IPS-11a (cell line): Measurements from ENCODE around the gene PLEKHG4B.
"Not testable (repeated sequence)": the region's sequence is repeated elsewhere in the genome, so short reads cannot be mapped to it uniquely, and the experiment has no call there.

ENCODE experiments used
- H3K4me3 ChIP-seq: one replicate; pipeline ENCODE4 v1.5.1; 2013; ENCODE audit warnings: low read depth, low read length, control low read depth

PLEKHG4B gene

DNA sequence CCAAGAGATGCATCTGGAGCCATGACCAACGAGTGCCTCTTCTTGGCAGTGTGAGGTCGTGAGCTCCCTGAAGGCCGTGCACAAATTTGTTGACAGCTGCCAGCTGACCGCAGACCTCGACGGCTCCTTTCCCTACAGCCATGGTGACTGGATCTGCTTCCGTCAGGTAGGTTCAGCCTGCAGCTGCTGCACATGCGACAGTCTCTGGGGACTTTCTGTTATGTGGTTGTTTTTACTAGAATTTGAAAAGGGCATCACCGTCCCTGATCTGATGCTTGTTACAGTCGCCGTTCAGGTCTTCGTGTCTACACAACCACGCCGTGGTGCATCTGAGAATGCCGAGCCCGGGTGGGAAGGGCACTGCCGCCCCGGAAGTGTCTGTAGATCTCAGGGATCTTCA, 62.9 kb downstream of the PLEKHG4B start:
- H3K4me3 ChIP-seq, result no peak overlapping the region

DNA sequence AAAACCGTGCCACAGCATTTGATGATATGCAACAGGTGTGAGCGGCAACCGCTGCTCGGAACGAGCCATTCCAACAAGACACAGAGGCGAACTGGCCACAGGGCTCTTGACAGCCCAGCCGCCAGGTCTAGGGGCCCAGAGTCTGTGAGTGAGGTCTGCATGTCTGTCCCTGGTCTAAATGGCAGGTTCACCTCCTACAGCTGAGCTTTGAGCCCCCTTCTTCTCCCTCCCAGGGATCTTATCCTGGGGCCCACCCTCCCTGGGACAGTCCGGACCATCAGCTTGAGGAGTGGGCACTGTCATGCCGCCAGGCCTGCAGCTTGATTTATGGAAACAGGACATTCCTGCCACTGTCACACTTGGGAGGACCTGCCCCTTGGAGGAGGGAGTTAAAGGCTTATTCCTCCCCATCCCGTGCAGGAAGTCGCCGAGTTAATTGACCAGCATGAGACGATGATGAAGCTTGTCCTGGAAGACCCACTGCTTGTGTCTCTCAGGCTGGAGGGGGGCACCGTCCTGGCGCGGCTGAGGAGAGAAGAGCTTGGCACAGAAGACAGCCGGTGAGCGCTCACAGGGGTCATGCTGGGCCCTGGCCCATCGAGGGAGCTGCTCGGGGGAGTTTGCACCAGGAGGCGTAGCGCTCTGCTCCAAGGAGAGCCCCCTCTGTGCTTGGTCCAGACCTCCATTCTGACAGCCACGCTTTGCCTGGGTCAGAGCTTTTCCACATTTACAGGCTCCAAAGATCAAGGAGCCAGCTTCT, 63.9 kb downstream of the PLEKHG4B start:
- no peak overlapping the region for H3K4me3 ChIP-seq

DNA sequence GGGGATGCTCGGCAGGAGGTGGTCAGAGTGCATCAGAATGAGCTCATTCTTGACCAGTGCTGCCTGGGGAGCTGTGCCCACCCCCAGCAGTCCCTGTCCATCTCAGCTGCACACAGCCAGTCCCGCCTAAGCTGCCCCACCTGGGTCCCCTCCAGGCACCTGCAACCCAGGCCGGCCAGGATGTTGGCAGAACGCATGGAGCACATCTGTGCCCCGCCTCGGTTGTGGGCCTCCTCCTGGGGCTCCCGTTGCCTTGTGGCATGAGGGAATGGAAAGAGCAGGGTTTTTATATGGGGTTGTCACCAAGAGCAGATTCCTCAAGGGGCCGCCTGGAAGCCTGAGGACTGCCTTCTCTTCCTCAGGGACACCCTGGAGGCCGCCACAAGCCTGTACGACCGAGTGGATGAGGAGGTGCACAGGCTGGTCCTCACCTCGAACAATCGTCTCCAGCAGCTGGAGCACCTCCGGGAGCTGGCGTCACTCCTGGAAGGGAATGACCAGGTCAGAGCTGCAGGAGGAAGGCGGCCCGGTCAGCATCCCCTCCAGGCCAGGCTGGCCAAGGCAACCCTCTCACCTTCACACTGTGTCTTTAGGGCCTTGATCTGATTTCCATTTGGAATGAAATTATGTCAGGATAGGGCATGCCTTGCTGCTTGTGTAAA, 64.6 kb downstream of the PLEKHG4B start:
- no peak overlapping the region for H3K4me3 ChIP-seq

DNA sequence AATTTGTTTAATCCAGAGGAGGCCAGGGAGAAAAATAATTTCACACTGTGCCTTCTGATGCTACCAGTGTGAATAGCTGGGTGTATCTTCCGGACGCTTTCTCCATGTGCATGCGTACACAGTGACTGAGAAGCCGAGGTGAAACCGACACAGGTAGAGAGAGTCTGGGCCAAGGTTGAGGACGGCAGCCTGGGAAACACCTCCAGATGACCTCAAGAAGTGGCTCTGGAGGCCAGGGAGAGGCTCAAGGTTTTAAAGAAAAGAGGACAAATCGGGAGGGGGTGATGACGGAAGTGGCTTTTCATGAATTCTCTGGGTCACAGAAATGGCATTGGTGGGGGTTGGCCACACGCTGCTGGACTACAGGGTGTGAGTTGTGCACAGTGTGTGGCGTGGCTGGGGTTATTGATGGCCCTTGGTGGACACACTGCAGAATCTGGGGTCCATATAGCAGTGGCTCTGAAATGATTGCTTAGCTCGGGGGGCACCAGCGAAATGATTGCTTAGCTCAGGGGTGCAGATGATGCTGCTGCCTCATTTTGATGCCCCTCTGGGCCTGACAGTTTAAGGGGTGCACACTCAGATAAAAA, 65.3 kb downstream of the PLEKHG4B start:
- H3K4me3 ChIP-seq, result no peak overlapping the region

DNA sequence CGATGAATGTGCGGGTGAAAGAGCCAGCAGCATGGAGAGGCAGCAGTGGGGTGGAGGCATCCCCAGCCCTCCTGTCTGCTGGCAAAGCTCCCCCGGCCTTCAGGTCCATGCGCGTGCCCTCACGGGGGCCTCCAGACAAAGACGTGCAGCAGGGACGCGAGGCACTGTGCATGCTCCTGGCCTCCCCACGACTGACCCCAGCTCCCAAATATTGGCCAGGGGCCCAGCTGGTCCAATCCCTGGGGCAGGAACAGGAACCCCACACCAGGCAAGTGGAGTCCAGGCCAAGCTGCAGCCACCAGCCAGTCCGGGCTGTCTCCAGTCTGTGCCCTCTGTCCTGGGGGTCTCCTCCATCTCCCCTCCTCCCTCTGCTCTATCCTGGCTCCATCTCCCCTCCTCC, 65.8 kb downstream of the PLEKHG4B start:
- no peak overlapping the region for H3K4me3 ChIP-seq

DNA sequence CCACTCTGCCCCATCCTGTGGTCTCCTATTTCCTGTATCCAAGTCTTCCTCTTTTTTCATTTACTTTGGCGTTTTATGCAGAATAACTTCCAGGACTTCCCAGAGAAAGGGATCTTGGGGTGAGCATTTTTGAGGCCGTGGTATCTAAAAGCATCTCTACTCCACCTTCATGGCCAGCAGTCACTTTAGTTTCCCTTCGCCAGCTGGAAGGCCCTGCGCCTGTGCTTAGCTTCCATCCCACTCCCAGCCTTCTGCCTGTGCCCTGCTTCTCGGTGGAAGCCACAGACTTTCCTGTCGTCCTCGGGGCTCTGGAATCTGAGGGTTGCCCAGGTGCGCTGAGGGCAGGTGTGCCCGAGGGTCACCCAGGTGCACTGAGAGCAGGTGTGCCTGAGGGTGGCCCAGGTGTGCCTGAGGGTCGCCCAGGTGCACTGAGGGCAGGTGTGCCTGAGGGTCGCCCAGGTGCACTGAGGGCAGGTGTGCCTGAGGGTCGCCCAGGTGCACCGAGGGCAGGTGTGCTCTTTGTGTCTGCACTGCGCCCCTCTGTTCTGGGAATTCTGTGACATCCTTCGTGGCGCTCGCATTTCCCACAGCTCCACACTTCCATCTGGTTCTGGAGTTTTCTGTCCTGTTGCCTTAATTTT, 67.0 kb downstream of the PLEKHG4B start:
- H3K4me3 ChIP-seq, result no peak overlapping the region

DNA sequence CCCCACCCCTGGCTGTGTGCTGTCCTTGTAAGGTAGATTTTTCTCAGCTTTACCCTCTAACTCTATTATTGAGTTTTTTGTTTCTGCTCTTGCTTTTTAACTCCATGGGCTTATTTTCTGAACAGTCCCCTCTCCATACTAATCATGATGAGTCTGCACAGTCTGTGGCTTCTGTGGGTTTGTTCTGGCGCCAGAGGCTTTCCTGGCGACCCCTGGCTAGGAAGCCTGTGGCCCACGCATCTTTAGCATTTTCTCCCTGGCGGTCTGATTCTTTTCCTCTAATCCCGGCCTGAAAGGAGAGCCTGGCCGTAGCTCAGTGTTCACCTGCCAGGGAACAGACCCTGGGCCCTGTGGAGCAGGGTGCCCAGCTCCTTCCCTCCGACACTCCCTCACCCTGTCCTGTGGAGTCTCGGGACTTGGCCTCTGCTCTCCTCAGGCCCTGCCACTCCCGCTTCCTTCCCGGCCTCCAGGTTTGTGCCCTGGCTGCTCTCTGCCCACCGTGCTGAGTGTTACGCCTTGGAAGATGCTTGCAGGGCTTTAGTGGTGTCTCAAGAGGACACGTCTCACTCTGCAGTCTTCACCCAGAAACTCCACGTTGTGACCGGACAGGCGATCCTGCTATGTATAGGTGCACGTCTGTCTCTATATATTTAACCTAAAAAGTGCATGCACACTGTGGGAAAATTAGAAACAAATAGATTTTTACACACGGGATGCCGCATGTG, 67.6 kb downstream of the PLEKHG4B start:
- no peak overlapping the region for H3K4me3 ChIP-seq

DNA sequence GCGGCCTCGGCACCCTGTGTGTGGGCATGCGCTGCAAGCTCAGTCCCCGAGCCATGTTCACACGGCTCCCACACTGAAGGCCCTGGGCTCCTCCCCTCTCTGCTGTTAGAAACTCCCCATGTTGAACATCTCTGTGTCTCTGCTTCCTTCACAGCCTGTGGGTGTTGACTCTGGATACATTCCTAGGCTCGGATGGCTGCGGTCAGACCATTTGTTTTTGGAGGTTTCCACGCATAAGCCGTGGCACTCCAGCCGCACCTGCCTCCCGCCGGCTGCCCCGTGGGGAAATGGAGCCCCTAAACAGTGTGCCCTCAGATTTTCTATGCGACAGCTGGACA, 68.2 kb downstream of the PLEKHG4B start:
- no peak overlapping the region for H3K4me3 ChIP-seq

DNA sequence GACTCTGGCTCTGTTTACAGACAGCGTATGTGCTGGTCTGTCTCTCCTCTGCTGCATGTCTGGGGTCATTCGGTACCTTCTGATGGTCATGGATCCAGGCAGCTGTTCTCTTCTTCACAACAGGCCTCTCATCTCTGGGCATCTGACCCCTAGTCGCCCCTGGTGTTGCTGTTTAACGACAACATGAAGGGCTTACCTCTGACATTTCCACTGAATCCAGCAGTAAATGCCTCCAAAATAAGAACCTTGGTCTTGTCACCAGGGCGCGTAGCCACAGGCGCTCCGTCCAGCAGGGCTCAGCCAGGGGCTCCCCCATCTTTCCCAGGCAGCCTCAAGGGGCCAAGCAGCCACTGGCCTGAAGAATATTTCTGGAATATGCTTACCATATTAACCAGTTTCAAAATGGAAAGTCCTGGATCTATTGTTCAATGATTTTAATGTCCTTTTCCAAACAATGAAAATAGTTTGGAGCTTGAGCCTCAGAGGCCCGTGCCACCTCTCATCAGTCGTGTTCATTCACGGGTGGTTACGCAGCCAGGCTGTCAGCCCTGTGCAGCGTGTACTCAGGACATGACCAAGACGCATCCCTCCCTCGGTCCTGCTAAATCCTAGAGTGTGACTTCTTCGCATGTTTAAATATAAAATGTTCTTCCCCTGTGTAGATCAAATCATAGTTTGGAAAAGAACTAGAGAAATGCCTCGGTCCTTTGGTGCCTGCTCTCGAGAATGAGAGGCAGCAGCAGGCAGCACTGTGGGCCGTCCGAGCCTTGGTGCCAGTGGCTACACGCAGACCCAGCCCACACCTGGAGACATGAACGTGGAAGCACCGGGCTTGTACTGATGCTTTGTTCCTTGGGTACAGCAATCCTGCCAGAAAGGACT, 69.2 kb downstream of the PLEKHG4B start:
- H3K4me3 ChIP-seq, result no peak overlapping the region

DNA sequence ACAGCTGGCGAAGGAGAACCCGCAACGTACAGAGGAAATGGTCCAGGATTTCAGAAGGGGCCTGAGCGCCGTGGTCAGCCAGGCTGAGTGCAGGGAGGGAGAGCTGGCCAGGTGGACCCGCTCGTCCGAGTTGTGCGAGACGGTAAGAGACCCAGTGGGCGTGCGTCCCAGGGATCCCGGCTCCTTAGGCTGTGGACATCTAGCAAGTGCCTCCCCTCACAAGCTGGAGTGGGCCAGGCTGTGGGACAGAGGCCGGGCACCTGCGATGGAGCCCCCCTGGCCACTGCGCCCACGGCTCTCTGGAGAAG, 69.8 kb downstream of the PLEKHG4B start:
- H3K4me3 ChIP-seq, result no peak overlapping the region

DNA sequence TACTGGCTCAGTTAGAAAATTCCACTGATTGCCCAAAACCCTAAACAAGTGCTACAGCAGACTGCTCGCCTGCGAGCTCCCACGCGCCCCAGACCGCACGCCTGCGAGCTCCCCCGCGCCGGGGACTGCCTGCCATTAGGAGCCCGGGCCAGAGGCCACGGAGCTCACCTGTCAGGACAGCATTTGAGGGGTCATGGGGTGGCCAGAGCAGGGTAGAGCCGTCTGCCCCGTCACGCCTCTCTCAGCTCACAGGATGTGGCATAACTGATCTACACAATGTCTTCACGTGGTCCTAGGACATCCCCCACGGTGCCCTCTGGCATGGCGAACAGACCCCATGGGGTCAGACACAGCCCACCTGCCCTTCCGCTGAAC, 70.2 kb downstream of the PLEKHG4B start:
- no peak overlapping the region for H3K4me3 ChIP-seq

DNA sequence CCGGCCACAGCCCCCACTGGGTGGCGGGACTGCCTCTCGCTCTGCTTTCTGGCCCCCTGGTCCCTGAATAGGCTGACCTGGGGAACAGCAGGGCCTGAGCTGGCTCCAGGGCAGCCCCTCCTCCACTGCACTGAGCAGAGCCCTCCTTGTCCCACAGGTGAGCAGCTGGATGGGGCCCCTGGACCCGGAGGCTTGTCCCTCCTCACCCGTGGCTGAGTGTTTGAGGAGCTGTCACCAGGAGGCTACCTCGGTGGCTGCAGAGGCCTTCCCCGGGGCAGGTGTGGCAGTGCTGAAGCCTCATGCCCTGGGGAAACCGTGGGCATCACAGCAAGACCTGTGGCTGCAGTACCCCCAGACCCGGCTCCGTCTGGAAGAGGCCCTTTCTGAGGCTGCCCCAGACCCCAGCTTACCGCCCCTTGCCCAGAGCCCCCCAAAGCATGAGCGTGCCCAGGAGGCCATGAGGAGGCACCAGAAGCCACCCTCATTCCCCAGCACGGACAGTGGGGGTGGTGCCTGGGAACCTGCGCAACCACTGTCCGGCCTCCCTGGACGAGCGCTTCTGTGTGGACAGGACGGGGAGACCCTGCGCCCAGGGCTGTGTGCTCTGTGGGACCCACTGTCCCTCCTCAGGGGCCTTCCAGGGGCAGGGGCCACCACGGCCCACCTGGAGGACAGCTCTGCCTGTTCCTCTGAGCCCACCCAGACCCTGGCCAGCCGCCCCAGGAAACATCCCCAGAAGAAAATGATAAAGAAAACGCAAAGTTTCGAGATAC, 70.8 kb downstream of the PLEKHG4B start:
- no peak overlapping the region for H3K4me3 ChIP-seq

DNA sequence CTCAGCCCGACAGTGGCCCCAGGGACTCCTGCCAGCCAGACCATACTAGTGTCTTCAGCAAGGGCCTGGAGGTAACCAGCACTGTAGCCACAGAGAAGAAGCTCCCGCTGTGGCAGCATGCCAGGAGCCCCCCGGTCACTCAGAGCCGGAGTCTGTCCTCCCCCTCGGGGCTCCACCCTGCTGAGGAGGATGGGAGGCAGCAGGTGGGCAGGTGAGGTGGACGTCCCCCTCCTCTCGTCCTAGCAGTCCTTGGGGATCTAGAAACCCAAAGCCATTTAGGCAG, 71.3 kb downstream of the PLEKHG4B start:
- no peak overlapping the region for H3K4me3 ChIP-seq

DNA sequence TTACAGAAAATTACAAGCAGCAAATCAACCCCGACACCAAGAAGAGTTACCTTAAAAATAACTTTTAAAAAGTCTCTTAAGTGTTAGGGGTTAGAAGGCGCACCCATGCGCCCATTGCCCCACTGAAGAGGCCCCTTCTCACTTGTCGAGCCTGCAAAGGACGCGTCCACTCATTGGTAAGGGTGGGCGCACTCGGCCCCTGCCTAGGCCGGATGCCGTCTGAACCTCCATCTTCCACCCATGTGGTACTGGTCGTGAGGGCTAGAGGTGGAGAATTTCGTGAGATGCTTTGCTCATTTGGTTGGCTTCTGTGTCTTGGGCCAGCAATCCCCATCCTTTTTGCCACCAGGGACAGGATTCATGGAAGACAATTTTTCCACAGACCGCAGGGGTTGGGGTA, 71.9 kb downstream of the PLEKHG4B start:
- H3K4me3 ChIP-seq, result no peak overlapping the region

DNA sequence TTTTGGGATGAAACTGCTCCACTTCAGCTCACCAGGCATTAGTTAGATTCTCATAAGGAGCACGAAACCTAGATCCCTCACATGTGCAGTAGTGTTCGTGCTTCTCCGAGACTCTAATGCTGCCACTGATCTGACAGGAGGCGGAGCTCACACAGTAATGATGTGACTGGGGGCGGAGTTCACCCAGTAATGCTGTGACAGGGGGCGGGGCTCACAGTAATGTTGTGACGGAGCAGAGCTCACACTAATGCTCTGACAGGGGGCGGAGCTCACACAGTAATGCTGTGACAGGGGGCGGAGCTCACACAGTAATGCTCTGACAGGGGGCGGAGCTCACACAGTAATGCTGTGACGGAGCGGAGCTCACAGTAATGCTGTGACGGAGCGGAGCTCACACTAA, 72.3 kb downstream of the PLEKHG4B start:
- no peak overlapping the region for H3K4me3 ChIP-seq

DNA sequence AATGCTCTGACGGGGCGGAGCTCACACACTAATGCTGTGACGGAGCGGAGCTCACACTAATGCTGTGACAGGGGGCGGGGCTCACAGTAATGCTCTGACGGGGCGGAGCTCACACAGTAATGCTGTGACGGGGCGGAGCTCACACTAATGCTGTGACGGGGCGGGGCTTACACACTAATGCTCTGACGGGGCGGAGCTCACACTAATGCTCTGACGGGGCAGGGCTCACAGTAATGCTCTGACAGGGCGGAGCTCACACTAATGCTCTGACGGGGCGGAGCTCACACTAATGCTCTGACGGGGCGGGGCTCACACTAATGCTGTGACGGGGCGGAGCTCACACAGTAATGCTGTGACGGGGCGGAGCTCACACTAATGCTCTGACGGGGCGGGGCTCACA, 72.8 kb downstream of the PLEKHG4B start:
- H3K4me3 ChIP-seq, result not testable (repeated sequence)

DNA sequence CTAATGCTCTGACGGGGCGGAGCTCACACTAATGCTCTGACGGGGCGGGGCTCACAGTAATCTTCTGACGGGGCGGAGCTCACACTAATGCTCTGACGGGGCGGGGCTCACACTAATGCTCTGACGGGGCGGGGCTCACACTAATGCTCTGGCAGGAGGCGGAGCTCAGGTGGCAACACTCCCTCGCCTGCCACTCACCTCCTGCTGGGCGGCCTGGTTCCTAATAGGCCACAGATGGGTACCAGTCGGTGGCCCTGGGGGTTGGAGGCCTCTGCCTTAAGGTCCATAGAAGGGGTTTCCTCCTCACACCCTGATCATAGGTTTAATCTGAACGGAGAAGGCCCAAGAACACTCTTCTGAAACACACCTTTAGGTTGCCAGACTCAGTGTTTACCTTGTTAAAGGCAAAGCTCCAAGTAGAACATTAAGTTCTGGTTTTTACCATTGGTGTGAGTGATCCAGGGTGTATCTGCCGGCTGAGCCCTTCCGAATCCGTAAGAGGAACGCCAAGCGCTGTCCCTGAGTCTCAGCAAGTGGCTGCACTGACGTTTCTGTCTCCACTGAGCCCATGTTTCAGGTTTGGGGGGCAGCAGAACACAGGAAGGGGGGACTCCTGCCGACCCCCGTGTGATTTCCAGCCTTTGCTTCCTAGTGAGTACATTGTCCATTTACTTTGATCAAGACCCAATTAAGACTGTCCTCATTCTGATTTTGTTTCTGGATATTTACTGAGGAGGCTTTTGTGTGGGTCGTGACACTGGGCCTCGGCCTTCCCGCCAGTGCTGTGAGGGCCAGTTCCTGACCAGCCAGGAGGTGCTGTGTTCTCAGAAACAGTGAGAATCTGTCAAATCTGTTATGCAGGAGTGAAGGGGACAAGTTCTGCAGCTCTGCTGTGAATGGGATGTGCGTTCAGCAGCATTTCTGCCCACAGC, 74.7 kb downstream of the PLEKHG4B start:
- H3K4me3 ChIP-seq, result no peak overlapping the region

DNA sequence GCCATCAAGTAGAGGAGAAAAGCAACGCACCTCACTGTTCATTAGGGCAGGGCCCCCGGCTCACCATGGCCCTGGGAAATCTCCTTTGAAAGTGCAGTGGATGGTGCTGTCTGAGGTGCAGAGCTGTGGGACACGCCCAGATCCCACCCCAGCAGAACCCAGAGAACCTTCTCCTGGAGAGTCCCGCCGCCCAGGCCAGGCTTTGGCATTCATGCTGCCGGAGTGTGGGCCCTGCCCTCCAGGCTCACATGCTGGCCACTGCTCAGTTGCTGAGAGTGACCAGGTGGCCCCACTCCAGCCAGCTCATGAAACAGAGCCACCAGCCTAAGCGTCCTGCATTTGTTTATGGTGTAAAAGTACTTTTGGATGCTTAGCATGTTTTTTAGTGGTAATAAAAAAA, 75.5 kb downstream of the PLEKHG4B start:
- no peak overlapping the region for H3K4me3 ChIP-seq
